Duodenal mucosa (tissue), 2 donors: ENCODE measurements around the gene KRTAP4-11.
"Not testable (repeated sequence)": the region's sequence is repeated elsewhere in the genome, so short reads cannot be mapped to it uniquely, and the experiment has no call there.

Experiments
- H3K27ac ChIP-seq: one replicate; pipeline ENCODE4 v1.7.0; 2013; ENCODE audit warnings: low read depth, low read length
- H3K27me3 ChIP-seq, 2 donors: one replicate each; pipeline ENCODE4 v1.7.0; 2013; ENCODE audit warnings: low read length in 2 of 2, control low read depth in 1 of 2; ENCODE audit not compliant: insufficient read depth in 2 of 2, control insufficient read depth in 1 of 2
- H3K36me3 ChIP-seq, 2 donors: one replicate each; pipeline ENCODE4 v1.7.0; 2013; ENCODE audit warnings: low read length in 2 of 2, control low read depth in 1 of 2; ENCODE audit not compliant: insufficient read depth in 2 of 2, control insufficient read depth in 1 of 2
- H3K4me1 ChIP-seq, 2 donors: one replicate each; pipeline ENCODE4 v1.7.0; 2013; ENCODE audit warnings: low read length in 2 of 2, control low read depth in 1 of 2; ENCODE audit not compliant: insufficient read depth in 2 of 2, control insufficient read depth in 1 of 2
- H3K4me3 ChIP-seq, 2 donors: one replicate each; pipeline ENCODE4 v1.7.0; 2013; ENCODE audit warnings: low read length in 2 of 2, low read depth in 1 of 2
- H3K9ac ChIP-seq, 2 donors: one replicate each; pipeline ENCODE4 v1.7.0; 2013; ENCODE audit warnings: low read length in 2 of 2, low read depth in 1 of 2
- H3K9me3 ChIP-seq, 2 donors: one replicate each; pipeline ENCODE4 v1.7.0; 2013; ENCODE audit warnings: low read length in 2 of 2, control low read depth in 1 of 2; ENCODE audit not compliant: control insufficient read depth in 1 of 2

Gene KRTAP4-11

DNA sequence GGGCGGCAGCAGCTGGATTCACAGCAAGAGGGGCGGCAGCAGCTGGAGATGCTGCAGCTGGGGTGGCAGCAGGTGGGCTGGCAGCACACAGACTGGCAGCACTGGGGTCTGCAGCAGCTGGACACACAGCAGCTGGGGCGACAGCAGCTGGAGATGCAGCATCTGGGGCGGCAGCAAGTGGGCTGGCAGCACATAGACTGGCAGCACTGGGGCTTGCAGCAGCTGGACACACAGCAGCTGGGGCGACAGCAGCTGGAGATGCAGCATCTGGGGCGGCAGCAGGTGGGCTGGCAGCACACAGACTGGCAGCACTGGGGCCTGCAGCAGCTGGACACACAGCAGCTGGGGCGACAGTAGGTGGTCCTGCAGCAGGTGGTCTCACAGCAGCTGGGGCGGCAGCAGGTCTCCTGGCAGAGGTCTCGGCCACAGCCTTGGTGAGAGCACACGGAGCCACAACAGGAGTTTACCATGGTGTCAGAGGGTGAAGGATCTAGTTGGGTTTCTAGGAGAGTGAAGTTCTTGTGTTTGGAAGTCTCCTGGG is at the start of gene KRTAP4-11:
Gene KRTAP4-11 (minus strand): TSS at position 528 of the 541 bp plus-strand sequence. CDS start 58 bp downstream, at position 470.
- not testable (repeated sequence) for H3K4me1 ChIP-seq, H3K9me3 ChIP-seq, H3K27ac ChIP-seq, H3K4me3 ChIP-seq, H3K9ac ChIP-seq, H3K27me3 ChIP-seq, H3K36me3 ChIP-seq

DNA sequence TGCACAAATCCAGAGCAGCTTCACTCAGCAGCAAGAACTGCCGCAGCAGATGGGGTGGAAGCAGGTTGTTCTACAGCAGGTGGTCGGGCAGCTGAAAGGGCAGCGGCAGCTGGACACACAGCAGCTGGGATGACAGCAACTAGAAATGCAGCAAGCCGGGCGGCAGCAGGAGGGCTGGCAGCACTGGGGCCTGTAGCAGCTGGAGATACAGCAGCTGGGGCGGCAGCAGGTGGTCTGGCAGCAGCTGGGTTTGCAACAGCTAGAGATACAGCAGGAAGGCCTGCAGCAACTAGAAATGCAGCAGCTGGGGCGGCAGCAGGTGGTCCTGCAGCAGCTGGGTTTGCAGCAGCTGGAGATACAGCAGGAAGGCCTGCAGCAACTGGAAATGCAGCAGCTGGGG is 49.4 kb upstream of the KRTAP4-11 start:
- no peaks in the 10 kb centered on the region for H3K36me3 ChIP-seq
- H3K4me1 ChIP-seq, result no peaks in the 10 kb centered on the region
- H3K27me3 ChIP-seq, result peaks cover 0 to 6% of the 10 kb centered on the region in 2 donors
- H3K4me3 ChIP-seq, result no peak overlapping the region
- no peak overlapping the region for H3K27ac ChIP-seq
- no peaks in the 10 kb centered on the region for H3K9me3 ChIP-seq
- no peak overlapping the region for H3K9ac ChIP-seq

DNA sequence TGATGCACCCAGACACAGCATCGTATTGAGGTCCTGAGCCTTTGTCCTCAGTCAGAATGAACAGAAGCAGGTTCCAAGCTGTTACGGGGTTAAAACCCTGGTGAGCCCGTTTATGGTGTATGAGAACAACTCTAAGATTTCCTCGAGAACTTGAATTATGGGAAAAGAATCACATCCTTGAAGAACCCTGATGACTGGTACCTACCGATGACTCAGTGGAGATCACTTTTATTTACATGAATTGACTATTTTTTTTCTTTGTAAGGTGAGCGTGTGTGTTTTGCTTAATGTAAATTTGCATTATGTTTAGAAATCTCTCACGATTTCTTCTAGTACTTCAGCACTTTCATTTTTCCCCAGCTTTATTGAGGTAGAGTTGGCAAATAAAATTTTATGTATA is 45.7 kb upstream of the KRTAP4-11 start:
- Histone ChIP-seq H3K27ac (no peak overlapping the region), H3K9me3 (no peaks in the 10 kb centered on the region), H3K4me1 (no peaks in the 10 kb centered on the region), H3K4me3 (no peak overlapping the region), H3K27me3 (peaks cover 0 to 3% of the 10 kb centered on the region in 2 donors), H3K9ac (no peak overlapping the region), H3K36me3 (no peaks in the 10 kb centered on the region)

DNA sequence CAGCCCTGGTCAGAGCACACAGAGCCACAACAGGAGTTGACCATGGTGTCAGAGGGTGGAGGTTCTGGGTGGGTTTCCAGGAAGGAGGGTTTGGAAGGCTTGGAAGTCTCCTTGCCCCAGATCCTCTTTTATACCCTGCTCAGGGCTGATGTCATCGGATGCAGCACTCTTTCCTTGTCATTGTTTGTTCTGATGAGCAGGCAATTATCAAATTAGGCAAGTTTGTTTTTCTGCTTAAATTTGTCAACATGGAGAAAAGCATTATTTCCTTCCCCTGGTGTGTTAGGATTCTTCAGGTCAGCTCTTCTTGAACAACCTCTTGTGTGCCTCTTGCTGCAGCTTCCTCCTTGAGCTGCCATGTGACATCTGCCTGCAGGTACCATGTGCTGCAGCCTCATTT is 42.5 kb upstream of the KRTAP4-11 start, which contains the start of gene KRTAP4-4:
Gene KRTAP4-4 (minus strand): TSS at position 101 of the 400 bp plus-strand sequence. CDS start 57 bp downstream, at position 44.
- no peaks in the 10 kb centered on the region for H3K4me1 ChIP-seq
- no peaks in the 10 kb centered on the region for H3K36me3 ChIP-seq
- H3K27ac ChIP-seq, result no peak within 1 kb of the TSS
- H3K4me3 ChIP-seq, result no peak within 1 kb of the TSS
- peaks cover 0 to 4% of the 10 kb centered on the region in 2 donors for H3K27me3 ChIP-seq
- H3K9me3 ChIP-seq, result no peaks in the 10 kb centered on the region
- no peak within 1 kb of the TSS for H3K9ac ChIP-seq

DNA sequence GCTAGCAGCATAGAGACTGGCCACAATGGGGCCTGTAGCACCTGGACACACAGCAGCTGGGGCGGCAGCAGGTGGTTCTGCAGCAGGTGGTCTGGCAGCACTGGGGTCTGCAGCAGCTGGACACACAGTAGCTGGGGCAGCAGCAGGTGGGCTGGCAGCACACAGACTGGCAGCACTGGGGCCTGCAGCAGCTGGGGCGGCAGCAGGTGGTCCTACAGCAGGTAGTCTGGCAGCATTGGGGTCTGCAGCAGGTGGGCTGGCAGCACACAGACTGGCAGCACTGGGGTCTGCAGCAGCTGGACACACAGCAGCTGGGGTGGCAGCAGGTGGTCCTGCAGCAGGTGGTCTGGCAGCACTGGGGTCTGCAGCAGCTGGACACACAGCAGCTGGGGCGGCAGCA is 42.0 kb upstream of the KRTAP4-11 start:
- not testable (repeated sequence) for H3K27ac ChIP-seq, H3K27me3 ChIP-seq, H3K9me3 ChIP-seq, H3K9ac ChIP-seq, H3K4me1 ChIP-seq, H3K4me3 ChIP-seq, H3K36me3 ChIP-seq

DNA sequence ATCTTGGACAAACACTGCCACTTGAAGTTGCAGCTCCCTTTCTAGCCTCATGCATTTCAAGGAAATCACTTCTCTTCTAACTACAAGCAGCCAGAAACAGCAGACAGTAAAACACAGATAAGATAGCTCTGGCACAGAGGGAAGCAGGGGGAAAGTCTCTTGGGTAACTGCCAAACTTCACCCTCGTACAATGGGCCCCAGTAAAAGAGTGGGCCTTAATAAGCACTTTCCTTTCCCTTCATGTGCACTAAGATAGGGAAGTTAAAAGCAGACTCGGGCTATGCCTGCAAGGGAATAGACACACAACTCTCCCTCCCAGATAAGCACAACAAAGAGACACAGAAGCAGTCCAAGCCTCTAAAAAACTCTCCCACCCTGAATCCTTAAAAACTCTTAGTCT is 35.7 kb upstream of the KRTAP4-11 start:
- H3K27ac ChIP-seq, result no peak overlapping the region
- H3K9me3 ChIP-seq, result no peaks in the 10 kb centered on the region
- no peak overlapping the region for H3K4me3 ChIP-seq
- H3K27me3 ChIP-seq, result peaks cover 0 to 4% of the 10 kb centered on the region in 2 donors
- H3K4me1 ChIP-seq, result no peaks in the 10 kb centered on the region
- no peaks in the 10 kb centered on the region for H3K36me3 ChIP-seq
- H3K9ac ChIP-seq, result no peak overlapping the region

DNA sequence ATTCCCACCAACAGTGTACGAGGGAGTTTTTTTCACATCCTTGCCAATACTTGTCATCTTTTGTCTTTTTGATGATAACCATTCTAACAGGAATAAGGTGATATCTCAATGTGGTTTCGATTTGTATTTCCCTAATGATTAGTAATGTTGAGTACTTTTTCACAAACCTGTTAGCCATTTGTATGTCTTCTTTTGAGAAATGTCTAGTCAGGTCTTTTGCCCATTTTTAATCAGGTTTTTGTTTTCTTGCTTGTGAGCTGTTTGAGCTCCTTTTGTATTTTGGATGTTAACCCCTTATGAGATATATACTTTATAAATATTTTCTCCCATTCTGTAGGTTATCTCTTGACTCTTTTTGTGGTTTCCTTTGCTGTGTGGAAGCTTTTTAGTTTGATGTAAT is 33.4 kb upstream of the KRTAP4-11 start:
- Histone ChIP-seq H3K27me3 (no peaks in the 10 kb centered on the region), H3K27ac (no peak overlapping the region), H3K9me3 (no peaks in the 10 kb centered on the region), H3K4me3 (no peak overlapping the region), H3K4me1 (no peaks in the 10 kb centered on the region), H3K36me3 (no peaks in the 10 kb centered on the region), H3K9ac (no peak overlapping the region)

DNA sequence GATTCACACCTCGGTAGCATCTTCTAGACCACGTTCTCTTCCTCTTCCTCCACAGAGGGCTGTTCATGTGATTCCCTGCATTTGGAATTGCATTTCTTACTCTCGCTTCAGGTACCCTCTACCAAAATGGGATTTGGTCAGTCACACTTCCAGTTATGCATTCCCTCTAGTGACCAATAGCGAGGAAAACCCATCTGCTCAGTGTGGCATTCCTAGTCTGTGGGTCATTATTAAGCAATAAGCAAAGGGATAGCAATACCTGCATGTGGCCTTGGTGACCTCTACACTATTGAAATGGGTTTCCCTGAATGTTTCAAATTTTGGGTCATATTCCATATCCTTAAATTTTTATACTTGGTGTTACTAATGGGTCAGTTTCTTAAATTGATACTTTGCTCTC is 31.9 kb upstream of the KRTAP4-11 start:
- Histone ChIP-seq H3K36me3 (no peaks in the 10 kb centered on the region), H3K4me1 (no peaks in the 10 kb centered on the region), H3K27me3 (no peaks in the 10 kb centered on the region)

DNA sequence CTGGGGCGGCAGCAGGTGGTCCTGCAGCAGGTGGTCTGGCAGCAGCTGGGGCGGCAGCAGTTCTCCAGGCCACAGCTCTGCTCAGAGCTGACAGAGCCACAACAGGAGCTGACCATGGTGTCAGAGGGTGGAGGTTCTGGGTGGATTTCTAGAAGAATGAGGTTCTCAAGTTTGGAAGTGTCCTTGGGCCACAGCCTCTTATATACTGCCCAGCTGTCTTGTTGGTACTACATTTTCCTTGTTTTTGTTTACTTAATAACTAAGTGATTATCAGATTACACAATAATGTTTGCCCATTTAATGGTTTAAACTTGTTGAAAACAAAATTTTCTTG is 31.4 kb upstream of the KRTAP4-11 start, which contains the start of gene KRTAP4-5:
Gene KRTAP4-5 (minus strand): TSS at position 174 of the 334 bp plus-strand sequence. CDS start 58 bp downstream, at position 116.
- Histone ChIP-seq H3K27ac (no peak within 1 kb of the TSS), H3K27me3 (no peaks in the 10 kb centered on the region)

More for the DNA sequence above, 31.9 kb upstream of the KRTAP4-11 start:
- H3K4me3 ChIP-seq, result no peak overlapping the region
- H3K9me3 ChIP-seq, result no peaks in the 10 kb centered on the region
- H3K9ac ChIP-seq, result no peak overlapping the region
- no peak overlapping the region for H3K27ac ChIP-seq

DNA sequence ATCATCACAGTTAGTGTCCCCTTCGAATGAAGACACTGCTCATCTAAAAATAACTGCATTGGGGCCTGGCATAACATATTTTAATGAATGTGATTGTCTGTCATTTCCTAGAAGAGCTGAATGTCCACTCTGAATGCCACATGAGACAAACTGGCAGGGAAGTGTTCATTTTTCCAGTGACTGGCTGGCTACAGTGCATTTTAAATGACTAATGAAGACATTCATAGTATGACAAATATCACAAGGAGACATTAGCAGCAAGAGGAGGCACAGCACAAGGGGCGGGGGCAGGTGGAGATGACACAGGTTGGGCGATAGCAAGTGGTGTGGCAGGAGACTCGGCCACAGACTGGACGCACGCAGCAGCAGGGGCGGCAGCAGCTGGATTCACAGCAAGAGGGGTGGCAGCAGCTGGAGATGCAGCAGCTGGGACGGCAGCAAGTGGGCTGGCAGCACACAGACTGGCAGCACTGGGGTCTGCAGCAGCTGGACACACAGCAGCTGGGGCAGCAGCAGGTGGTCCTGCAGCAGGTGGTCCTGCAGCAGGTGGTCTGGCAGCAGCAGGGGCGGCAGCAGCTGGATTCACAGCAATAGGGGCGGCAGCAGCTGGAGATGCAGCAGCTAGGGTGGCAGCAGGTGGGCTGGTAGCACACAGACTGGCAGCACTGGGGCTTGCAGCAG is 30.9 kb upstream of the KRTAP4-11 start:
- H3K27ac ChIP-seq, H3K9me3 ChIP-seq, H3K4me3 ChIP-seq: not testable (repeated sequence)

More for the DNA sequence above, 31.4 kb upstream of the KRTAP4-11 start, which contains the start of gene KRTAP4-5:
- H3K9me3 ChIP-seq, result no peaks in the 10 kb centered on the region
- H3K4me3 ChIP-seq, result no peak within 1 kb of the TSS
- H3K36me3 ChIP-seq, result no peaks in the 10 kb centered on the region
- no peaks in the 10 kb centered on the region for H3K4me1 ChIP-seq
- H3K9ac ChIP-seq, result no peak within 1 kb of the TSS

More for the DNA sequence above, 30.9 kb upstream of the KRTAP4-11 start:
- not testable (repeated sequence) for H3K4me1 ChIP-seq, H3K27me3 ChIP-seq, H3K9ac ChIP-seq, H3K36me3 ChIP-seq
